ENCODE data around the gene SMOC2.
"Not testable (repeated sequence)": the region's sequence is repeated elsewhere in the genome, so short reads cannot be mapped to it uniquely, and the experiment has no call there.

Gene SMOC2

GRCh38 chr6:168518867-168519266 lies 77.9 kb downstream of the SMOC2 start:
- no peak for DNase-seq

GRCh38 chr6:168520233-168520632 lies 79.2 kb downstream of the SMOC2 start:
- no peak for DNase-seq

GRCh38 chr6:168524571-168525001 lies 83.6 kb downstream of the SMOC2 start:
- DNase-seq: no peak

GRCh38 chr6:168525114-168525513 lies 84.1 kb downstream of the SMOC2 start:
- DNase-seq: no peak

GRCh38 chr6:168525926-168526630 lies 85.1 kb downstream of the SMOC2 start:
- DNase-seq: no peak

- no peak for DNase-seq
These were observed 85.9 kb downstream of the SMOC2 start for GRCh38 chr6:168526841-168527281.

- DNase-seq: no peak
These were observed 86.6 kb downstream of the SMOC2 start for GRCh38 chr6:168527451-168528210.

GRCh38 chr6:168528474-168529095 lies 87.6 kb downstream of the SMOC2 start:
- peak in 1 of 4 experiments; percentile 1 for DNase-seq

- no peak for DNase-seq
These were observed 88.2 kb downstream of the SMOC2 start for GRCh38 chr6:168529214-168529613.

- no peak for DNase-seq
These were observed 89.7 kb downstream of the SMOC2 start for GRCh38 chr6:168530653-168531071.

GRCh38 chr6:168532070-168532469 lies 91.1 kb downstream of the SMOC2 start:
- DNase-seq: no peak

- DNase-seq: no peak
These were observed 92.4 kb downstream of the SMOC2 start for GRCh38 chr6:168533414-168533813.

GRCh38 chr6:168534265-168534664 lies 93.3 kb downstream of the SMOC2 start:
- no peak for DNase-seq

- DNase-seq: no peak
These were observed 94.7 kb downstream of the SMOC2 start for GRCh38 chr6:168535711-168536110.

- DNase-seq: no peak
These were observed 95.2 kb downstream of the SMOC2 start for GRCh38 chr6:168536196-168536595.

- no peak for DNase-seq
These were observed 95.9 kb downstream of the SMOC2 start for GRCh38 chr6:168536665-168537539.

GRCh38 chr6:168537540-168537884 lies 96.5 kb downstream of the SMOC2 start:
- no peak for DNase-seq

- DNase-seq: not testable (repeated sequence)
These were observed 97.4 kb downstream of the SMOC2 start for GRCh38 chr6:168538188-168538891.

- DNase-seq: no peak
These were observed 98.2 kb downstream of the SMOC2 start for GRCh38 chr6:168538892-168539811.

- DNase-seq: no peak
These were observed 99.8 kb downstream of the SMOC2 start for GRCh38 chr6:168540713-168541291.
